HG03108 (cell line): ENCODE measurements around the gene SLC1A2.

ENCODE experiments used
- ATAC-seq: cut with Tn5 transposase; IDR thresholded peaks from one replicate; pipeline ENCODE4 v1.9.1; 2021; ENCODE audit warnings: moderate library complexity; ENCODE audit not compliant: unreplicated experiment

Gene SLC1A2

DNA sequence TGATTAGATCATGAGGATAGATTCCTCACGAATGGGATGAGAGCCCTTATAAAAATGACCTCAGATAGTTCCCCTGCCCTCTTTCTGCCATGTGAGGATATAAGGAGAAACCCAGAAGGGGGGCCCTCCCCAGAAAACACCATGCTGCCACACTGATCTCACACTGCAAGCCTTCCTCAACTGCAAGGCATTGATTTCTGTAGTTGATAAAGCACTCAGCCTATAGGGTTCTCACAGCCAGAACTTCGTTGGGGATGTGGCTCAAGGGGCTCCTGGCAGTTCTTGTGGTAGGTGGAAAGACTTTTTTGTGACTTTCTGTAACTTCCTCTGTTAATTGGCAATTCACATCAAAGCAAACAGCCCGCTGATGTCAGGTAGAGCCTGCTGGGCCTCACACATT, 171.5 kb downstream of the SLC1A2 start:
- ATAC-seq = no peak

DNA sequence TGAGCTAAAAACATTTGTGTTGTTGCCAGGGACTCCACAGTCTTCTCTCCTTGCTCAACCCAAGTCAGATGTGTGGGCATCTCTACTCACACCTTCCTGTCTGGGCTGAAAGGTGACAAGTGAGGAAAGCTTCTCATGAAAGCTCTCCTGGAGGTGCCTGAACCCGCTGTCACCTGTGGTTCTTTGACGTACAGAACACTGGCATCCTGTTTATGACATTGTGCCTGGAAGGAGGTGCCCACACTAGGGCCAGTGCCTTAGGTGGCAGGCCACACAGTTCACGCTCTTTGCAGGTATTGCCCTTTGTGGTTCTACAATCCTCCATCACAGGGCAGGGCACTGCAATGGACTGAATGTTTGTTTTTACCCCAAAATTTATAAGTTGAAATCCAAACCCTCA, 171.9 kb downstream of the SLC1A2 start:
- no peak for ATAC-seq

DNA sequence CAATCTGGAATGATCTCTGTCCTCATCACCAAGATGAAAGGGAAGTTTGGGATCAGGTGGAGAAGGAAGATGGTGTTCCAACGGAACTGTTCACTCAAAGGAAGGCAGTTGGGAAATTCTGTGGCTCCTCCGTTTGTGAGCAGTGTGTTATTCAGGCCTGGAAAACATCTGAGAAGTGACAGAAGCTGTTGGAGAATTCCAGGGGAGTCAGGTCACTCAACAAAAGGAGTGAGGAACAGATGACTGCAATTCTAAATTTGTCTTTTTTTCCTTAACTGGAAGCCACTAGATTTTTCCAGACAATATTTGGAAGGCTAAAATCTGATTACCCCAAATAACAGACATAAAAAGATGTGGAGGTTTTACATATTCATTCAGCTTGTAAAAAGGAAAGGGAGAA, 172.6 kb downstream of the SLC1A2 start:
- ATAC-seq = no peak

DNA sequence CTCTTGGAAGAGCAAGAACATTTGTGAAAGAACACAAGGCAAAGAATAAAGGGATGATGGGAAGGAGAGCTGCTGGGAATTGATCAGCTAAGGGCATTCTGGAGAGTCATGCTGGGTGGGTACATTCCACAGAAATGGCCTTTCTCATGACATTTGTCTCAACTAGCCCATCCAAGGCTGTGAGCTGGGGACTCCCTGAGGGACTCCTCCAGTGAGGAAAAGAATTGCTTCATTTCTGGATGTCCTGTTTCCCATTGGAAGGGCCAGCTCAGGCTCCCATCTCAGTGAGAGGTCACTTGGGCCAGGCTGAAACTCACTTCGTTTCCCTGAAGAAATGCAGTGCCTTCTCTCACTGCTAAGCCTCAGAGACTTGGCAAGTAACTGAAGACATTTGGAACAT, 173.6 kb downstream of the SLC1A2 start:
- no peak for ATAC-seq

- no peak for ATAC-seq
Observed at GRCh38 chr11:35245056-35245455, 174.3 kb downstream of the SLC1A2 start.

GRCh38 chr11:35243774-35244173, 175.6 kb downstream of the SLC1A2 start:
- ATAC-seq = no peak

DNA sequence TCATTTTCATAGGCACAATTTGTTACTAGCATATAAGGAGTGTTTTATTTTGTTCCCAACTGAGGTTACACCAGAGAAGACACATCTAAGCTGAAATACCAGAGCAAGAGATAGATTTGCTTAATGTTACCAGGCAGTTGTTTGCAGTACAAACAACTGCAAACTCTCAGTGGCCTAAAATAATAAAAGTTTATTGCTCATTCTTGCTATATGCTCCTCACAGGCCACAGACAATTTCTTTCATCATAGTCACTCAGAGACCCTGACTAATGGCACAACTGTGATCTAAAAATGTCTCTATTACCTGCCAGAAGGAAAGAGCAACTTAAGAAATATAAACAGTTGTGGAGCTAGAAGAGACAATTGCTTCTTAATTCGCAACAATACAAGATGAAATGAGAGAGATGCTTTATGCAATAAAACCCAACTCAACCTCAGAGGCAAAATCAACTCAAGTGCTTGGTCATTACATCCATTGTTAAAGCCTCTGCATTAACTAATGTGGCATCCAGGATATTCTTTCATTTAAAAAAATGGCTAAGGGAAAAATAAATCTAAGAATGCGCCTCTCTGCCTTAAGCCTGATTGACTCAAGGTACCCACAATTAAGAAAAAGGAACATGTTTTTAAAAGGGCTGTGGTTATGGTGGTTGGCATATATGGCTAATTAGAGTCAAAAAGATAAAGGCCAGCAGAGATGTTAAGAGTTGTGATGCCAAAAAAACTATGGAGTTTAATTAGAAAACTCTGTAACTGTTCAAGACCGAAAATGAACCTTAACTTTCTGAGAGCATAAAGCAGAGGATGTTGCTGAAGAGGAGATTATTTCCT, 176.7 kb downstream of the SLC1A2 start:
- no peak for ATAC-seq

GRCh38 chr11:35241531-35241930, 177.8 kb downstream of the SLC1A2 start:
- no peak for ATAC-seq

DNA sequence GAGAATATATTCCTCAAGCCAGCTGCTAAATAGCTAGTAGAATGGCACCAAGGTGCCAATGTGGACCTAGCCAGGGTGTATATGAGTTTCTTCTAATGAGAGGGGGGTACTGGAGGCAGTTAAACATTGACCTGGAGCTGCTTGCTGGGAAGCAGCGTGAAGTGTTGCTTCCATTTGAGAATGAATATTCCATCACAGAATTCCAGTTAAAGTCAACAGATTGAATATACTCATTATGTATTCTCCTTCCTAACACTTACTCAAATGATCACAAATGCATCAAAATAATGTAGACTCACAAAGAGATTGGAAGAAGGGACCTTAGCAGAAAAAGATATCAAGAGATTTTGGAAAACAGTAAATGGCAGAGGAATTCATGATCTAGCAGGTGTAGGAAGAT, 178.3 kb downstream of the SLC1A2 start:
- no peak for ATAC-seq

GRCh38 chr11:35239471-35240075, 179.8 kb downstream of the SLC1A2 start:
- no peak for ATAC-seq

- ATAC-seq = no peak
Observed at GRCh38 chr11:35238882-35239281, 180.5 kb downstream of the SLC1A2 start.

- ATAC-seq = no peak
Observed at GRCh38 chr11:35237860-35238715, 181.3 kb downstream of the SLC1A2 start.

GRCh38 chr11:35237351-35237750, 182.0 kb downstream of the SLC1A2 start:
- ATAC-seq = no peak

DNA sequence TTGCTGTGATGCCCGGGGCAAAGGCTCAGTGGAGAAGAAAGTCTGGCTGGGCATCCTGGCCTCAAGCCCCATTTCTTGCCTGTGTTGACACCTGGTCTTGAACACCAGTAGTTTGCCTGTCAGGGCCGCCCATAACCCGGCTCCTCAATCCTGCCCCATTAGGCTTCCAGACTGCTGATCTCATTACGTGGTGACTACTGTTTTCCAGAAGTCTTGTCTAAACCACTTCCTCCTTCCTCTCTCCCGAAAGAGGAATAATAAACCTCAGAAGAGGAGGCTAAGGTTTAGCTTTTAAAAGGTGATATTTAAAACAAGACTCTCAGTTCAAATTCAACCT, 182.7 kb downstream of the SLC1A2 start:
- ATAC-seq = no peak

DNA sequence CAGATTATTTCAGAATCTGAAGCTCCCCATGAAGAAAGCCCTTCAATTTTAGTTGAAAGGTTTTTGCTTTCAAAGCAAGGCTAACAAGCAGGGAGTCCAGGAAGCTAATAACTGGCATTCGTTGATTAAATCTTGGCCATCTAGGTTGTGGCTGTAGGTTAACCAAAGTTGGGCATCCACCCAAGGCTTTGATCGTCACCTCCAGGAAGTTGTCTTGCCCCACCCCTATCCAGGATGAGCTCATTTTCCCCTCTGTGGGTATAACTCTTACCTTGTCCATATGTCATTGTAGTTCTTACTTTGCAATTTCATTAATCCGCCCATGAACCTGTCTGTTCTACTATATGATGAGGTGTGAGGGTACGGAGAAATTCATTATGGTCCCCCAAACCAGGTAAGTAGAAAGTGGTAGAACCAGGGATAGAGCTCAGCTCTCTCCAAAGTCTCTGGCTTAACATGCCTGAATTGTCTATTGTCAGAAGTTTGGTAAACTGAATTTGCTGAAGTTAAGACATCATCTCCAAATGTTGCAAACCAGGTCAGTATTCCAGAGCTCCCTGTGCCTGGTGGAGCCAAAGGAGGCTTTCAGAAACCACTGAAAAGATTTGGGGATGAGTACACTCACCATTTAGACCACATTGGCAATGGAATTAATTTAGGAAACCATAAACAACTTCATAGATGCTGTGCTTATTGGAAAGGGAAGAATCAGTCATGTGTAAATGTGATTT, 183.3 kb downstream of the SLC1A2 start:
- no peak for ATAC-seq

DNA sequence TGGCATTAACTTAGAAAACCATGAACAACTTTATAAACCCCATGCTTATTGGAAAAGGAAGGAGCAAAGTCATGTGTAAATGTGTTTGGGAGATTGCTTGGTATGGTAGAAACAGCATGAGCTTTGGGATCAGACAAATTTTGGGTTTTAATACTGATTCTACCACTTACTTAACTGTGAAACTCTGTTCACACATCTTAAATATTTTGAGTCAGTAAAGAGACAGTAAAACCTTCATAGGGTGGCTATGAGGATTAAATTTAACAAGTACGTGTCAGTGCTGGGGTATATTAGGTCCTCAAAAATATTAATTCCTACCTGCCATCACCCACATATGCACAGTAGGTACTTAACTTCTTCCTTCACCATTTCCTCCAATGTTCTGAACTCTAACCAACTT, 183.9 kb downstream of the SLC1A2 start:
- ATAC-seq = no peak

GRCh38 chr11:35235157-35235468, 184.2 kb downstream of the SLC1A2 start:
- ATAC-seq = no peak

DNA sequence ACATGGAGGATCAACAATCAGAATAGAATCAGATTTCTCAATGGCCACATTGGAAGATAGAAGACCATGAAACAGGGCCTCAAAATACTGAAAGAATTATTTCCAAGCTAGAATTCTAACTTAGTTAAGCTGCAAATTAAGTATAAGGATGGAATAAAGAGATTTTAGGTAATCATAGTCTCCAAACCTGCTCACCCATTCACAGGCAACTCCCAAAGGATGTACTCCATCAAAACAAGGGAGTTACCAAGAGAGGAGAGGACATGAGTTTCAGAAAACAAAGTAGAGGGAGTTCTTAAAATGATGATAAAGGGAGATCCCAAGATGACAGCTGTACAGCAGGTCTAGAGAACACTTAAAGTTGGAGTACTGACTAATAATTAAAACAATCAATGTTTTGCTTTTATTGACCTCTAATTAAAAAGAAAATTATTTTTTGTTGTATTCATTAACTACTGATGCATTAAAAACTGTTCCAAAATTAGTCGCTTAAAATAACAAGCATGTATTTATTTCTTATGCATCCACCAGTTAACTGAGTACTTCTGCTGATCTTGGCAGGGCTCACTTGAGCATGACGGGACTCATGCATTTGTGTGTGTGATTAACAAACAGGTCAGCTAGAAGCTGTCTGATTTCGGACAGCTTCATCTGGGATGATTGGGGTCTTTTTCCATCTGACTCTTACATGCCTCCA, 184.8 kb downstream of the SLC1A2 start:
- ATAC-seq = no peak

- no peak for ATAC-seq
Observed at GRCh38 chr11:35233518-35233917, 185.8 kb downstream of the SLC1A2 start.

- ATAC-seq = no peak
Observed at GRCh38 chr11:35232891-35233330, 186.4 kb downstream of the SLC1A2 start.
